Measurements from ENCODE around the gene PCLAF. TPM values are rescaled to one million over a fixed set of nuclear protein-coding genes. Genes with fewer than 3 reads are reported as not detected.
"Not testable (repeated sequence)": the region's sequence is repeated elsewhere in the genome, so short reads cannot be mapped to it uniquely, and the experiment has no call there.

Gene PCLAF
- total RNA-seq, 2 donors from 2014 or later = 4.8 to 5.5 TPM

GRCh38 chr15:64386291-64386690, 5.0 kb upstream of the PCLAF start:
- intact Hi-C loops (cut with DNase I) = no loop called here
- H3K36me3 ChIP-seq = no peaks in the 10 kb centered on the region
- H3K27ac ChIP-seq = no peak overlapping the region
- TF ChIP-seq POLR2A (IDR thresholded peaks at IDR 0.05) = no peak
- TF ChIP-seq POLR2AphosphoS5 (IDR thresholded peaks at IDR 0.05) = no peak
- H3K27me3 ChIP-seq (replicated peaks; ENCODE audit: insufficient read depth) = no peaks in the 10 kb centered on the region
- no peaks in the 10 kb centered on the region for H3K4me1 ChIP-seq (replicated peaks)
- no peak for DNase-seq (ENCODE audit: low spot score)
- H3K4me3 ChIP-seq = no peak overlapping the region
- 91% methylated on average over 7 of the region's 7 CpGs for WGBS
- H3K9me3 ChIP-seq = no peaks in the 10 kb centered on the region

- 69% methylated on average over 2 of the region's 2 CpGs for WGBS
- TF ChIP-seq POLR2AphosphoS5 (IDR thresholded peaks at IDR 0.05) (no peak), POLR2A (IDR thresholded peaks at IDR 0.05) (no peak), CTCF (IDR thresholded peaks at IDR 0.05) (no peak)
- Histone ChIP-seq H3K36me3 (no peaks in the 10 kb centered on the region), H3K27ac (no peak overlapping the region), H3K4me1 (replicated peaks) (no peaks in the 10 kb centered on the region), H3K4me3 (no peak overlapping the region), H3K27me3 (replicated peaks; ENCODE audit: insufficient read depth) (no peaks in the 10 kb centered on the region), H3K9me3 (no peaks in the 10 kb centered on the region)
- intact Hi-C loops (cut with DNase I) = no loop called here
- DNase-seq (ENCODE audit: low spot score) = no peak
Observed at GRCh38 chr15:64383760-64384159, 2.5 kb upstream of the PCLAF start.

GRCh38 chr15:64380130-64380870, 941 bp downstream of the PCLAF start:
- H3K27ac ChIP-seq; intact Hi-C loops (cut with DNase I); H3K4me1 ChIP-seq (replicated peaks); DNase-seq (ENCODE audit: low spot score); H3K4me3 ChIP-seq; H3K27me3 ChIP-seq (replicated peaks; ENCODE audit: insufficient read depth); H3K9me3 ChIP-seq; H3K36me3 ChIP-seq: not testable (repeated sequence)
- WGBS = 56% methylated on average over 11 of the region's 11 CpGs

GRCh38 chr15:64379216-64379960, 1.9 kb downstream of the PCLAF start:
- DNase-seq (ENCODE audit: low spot score) = no peak
- H3K27me3 ChIP-seq (replicated peaks; ENCODE audit: insufficient read depth) = no peaks in the 10 kb centered on the region
- TF ChIP-seq POLR2AphosphoS5 (IDR thresholded peaks at IDR 0.05) (no peak), POLR2A (IDR thresholded peaks at IDR 0.05) (no peak), CTCF (IDR thresholded peaks at IDR 0.05) (no peak)
- intact Hi-C loops (cut with DNase I) = no loop called here
- no peaks in the 10 kb centered on the region for H3K9me3 ChIP-seq
- H3K4me1 ChIP-seq (replicated peaks) = no peaks in the 10 kb centered on the region
- H3K4me3 ChIP-seq = no peak overlapping the region
- H3K36me3 ChIP-seq = no peaks in the 10 kb centered on the region
- H3K27ac ChIP-seq = no peak overlapping the region
- WGBS = 63% methylated on average over 9 of the region's 9 CpGs

GRCh38 chr15:64373360-64373759, 7.9 kb downstream of the PCLAF start:
- no peak for DNase-seq (ENCODE audit: low spot score)
- Histone ChIP-seq H3K36me3 (no peaks in the 10 kb centered on the region), H3K27ac (no peak overlapping the region), H3K27me3 (replicated peaks; ENCODE audit: insufficient read depth) (no peaks in the 10 kb centered on the region), H3K9me3 (no peaks in the 10 kb centered on the region), H3K4me3 (no peak overlapping the region), H3K4me1 (replicated peaks) (no peaks in the 10 kb centered on the region)
- intact Hi-C loops (cut with DNase I) = no loop called here
- TF ChIP-seq POLR2AphosphoS5 (IDR thresholded peaks at IDR 0.05) (no peak), POLR2A (IDR thresholded peaks at IDR 0.05) (no peak), CTCF (IDR thresholded peaks at IDR 0.05) (no peak)
- 94% methylated on average over 8 of the region's 8 CpGs for WGBS

- DNase-seq (ENCODE audit: low spot score); H3K27ac ChIP-seq; H3K9me3 ChIP-seq; intact Hi-C loops (cut with DNase I); H3K36me3 ChIP-seq; H3K27me3 ChIP-seq (replicated peaks; ENCODE audit: insufficient read depth); H3K4me1 ChIP-seq (replicated peaks); H3K4me3 ChIP-seq: not testable (repeated sequence)
- WGBS = 99% methylated on average over 8 of the region's 8 CpGs
Observed at GRCh38 chr15:64371383-64371782, 9.9 kb downstream of the PCLAF start.

Data from prostate gland (tissue), 2 donors.